HG02840 (cell line): ENCODE results near the gene CCDC54.
"Not testable (repeated sequence)": the region's sequence is repeated elsewhere in the genome, so short reads cannot be mapped to it uniquely, and the experiment has no call there.

Experiments
- ATAC-seq: cut with Tn5 transposase; IDR thresholded peaks from one replicate; pipeline ENCODE4 v1.9.1; 2021; ENCODE audit warnings: mild to moderate bottlenecking, moderate library complexity, moderate number of reproducible peaks; ENCODE audit not compliant: unreplicated experiment, low FRiP score

CCDC54 gene

GRCh38 chr3:107377151-107377550, at the start of gene CCDC54:
Gene CCDC54 (plus strand): TSS chr3:107377439. CDS start chr3:107377588, 149 bp downstream.
- no peak for ATAC-seq

GRCh38 chr3:107328069-107328468, 49.2 kb upstream of the CCDC54 start:
- ATAC-seq = no peak

DNA sequence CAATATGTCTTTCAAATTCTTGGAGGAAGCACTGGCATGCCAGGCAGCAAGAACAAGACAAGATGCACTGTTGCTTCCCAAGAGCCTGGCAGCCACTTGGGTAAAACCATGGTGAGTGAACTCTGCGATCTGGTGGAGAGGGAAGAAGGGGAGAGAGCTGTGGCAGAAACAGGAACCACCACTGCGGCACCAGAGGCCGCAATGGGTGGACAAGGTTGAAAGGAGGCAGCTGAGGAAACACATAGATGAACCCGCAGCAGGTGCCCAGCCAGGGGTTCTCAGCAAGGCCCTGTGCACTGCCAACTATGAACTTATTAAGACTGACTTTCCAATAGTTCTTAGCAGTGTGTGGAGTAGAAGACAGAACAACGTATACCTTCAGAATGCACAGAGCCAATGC, 48.2 kb upstream of the CCDC54 start:
- no peak for ATAC-seq

GRCh38 chr3:107339690-107340089, 37.5 kb upstream of the CCDC54 start:
- not testable (repeated sequence) for ATAC-seq

DNA sequence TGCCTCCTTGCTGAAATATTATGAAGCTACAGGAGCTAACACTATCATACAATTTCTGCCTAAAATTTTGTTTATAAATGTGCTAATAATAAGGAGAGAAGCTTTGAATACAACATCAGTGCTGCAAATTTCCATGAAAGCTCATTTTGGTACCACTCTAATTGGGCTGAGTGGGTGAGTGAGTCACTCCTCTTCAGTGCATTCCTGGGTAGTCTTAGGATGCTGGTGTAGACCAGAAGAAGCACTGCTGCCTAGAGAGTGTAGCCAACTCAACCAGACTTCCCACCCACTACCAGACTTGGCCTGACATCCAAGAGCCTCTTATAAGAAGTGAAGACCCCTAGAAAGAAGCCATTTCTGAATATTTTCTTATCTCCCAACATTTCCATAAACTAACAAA, 32.5 kb upstream of the CCDC54 start:
- ATAC-seq = no peak

- no peak for ATAC-seq
Measured at GRCh38 chr3:107345822-107346405, 31.3 kb upstream of the CCDC54 start.

DNA sequence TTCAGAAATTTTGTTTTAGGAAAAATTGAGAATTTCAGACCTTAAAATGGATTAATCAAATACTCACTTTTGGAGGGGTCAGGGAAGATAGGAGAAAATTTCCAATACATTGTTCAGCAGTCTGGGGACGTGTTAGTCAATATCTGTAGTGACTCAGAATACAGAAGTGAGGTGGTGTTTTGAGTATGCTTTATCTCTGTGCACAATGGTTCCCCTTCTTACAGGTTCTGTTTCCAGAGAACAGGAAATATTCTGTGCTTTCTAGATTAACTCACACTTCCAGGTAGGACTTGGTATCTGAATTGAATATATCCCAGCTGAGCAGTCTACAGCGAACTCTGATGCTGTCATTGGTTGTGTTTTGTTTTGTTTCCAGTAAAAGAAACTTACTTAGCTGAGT, 30.7 kb upstream of the CCDC54 start:
- no peak for ATAC-seq

DNA sequence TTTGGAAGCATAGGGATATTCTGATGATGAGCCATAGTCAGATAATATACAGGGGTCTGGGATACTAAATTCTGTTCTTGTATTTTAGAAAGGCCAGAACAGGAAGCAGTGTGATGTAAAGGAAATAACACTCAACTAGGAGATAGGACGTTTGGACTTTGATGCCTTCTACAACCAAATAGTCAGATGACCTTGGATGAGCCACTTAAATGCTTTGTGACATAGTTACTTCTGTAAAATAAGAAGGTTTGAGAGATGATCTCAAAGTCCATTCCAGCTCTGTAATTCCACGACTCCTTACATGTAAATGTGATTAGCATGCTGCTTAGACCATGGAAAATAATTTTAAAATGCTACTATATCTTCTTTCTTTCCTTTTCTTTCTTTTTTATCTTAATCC, 29.5 kb upstream of the CCDC54 start:
- no peak for ATAC-seq

GRCh38 chr3:107356706-107357105, 20.5 kb upstream of the CCDC54 start:
- no peak for ATAC-seq

DNA sequence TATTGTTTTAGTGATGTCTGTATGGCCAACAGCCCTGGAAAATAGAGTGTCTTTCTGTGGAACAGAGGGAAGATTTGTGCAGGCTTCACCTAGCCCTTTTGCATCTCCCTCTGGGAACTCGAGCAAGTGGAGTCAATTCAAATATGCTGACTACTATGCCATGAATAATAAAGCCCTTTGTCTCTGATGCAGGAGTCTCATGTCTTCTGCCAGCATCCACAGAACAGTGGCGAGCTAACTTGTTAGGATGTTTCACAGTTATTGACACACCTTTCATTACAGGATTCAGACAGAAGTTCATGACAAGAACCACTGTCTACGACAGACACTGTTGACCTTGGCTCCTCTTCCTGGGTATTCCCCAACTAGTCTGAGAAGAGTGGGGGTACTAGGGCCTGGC, 15.6 kb upstream of the CCDC54 start:
- ATAC-seq = no peak

DNA sequence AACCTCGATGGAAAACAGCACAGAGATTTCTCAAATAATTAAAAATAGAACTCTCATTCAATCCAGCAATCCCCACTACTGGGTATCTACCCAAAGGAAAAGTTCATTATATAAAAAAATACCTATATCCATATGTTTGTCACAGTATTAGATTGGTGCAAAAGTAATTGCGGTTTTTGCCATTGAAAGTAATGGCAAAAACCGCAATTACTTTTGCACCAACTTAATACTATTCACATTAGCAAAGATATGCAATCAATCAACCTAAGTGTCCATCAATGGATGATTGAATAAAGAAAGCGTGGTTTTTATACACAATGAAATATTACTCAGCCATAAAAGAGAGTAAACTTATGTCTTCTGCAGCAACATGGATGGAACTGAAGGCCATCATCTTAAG, 12.2 kb upstream of the CCDC54 start:
- ATAC-seq = no peak

- ATAC-seq = no peak
Measured at GRCh38 chr3:107366766-107367165, 10.5 kb upstream of the CCDC54 start.

DNA sequence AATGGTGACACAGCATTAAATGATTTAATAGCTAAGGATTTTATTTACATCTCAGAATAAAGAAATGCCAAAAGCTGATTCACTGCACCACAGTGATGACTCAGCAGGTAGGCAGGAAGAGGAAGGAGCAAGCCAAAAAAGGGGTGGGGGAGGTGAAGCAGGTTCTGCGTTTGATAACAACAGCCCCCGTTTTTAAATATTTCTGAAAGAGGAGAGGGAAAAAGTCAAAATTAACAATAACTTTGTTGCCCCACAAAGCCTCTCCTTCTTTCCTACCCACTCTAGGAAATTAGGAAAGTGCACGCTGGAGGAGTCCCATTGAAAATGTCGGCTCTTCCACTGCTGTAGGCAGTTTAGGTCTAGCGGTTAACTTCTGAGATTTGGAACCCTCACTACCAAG, 9.9 kb upstream of the CCDC54 start:
- ATAC-seq = no peak

GRCh38 chr3:107368654-107369398, 8.4 kb upstream of the CCDC54 start:
- ATAC-seq = no peak

DNA sequence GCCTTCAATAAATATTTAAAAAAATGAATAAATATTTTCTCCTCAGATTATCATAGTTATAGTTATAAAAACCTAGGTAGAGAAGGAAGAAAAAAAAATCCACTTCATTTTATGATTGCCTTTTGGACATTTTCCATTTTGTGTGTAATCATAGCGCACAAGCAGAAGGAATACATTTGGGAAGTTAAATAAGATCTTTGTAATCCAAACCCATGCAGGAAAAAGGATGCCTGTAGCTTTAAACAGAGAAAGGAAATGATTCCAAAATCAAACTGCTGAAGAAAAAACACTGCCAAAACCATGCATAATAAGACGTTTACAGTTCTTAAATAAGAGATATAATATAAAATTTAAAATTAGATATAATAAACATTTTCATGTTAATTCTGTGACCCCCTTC, 7.4 kb upstream of the CCDC54 start:
- no peak for ATAC-seq

GRCh38 chr3:107370907-107371306, 6.3 kb upstream of the CCDC54 start:
- ATAC-seq = no peak

- no peak for ATAC-seq
Measured at GRCh38 chr3:107372506-107372905, 4.7 kb upstream of the CCDC54 start.

DNA sequence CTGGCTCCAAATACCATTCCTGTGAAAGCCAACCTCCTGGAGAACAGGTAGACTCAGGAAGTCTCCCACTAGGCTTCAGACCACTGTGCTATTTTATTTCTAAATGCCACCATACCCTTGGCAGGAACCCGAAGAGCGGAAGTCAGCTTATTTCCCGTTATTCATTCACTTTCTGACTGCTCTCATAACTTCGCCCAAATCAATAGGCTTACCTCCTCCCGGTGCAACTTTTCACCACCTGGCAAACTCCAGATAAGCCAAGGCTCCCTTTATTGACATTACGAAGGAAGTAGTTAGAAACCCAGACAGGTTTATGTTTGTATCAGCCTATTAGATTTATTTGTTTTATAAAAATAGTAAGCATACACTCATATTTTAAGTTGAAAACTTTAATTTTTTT, 3.3 kb upstream of the CCDC54 start:
- no peak for ATAC-seq

DNA sequence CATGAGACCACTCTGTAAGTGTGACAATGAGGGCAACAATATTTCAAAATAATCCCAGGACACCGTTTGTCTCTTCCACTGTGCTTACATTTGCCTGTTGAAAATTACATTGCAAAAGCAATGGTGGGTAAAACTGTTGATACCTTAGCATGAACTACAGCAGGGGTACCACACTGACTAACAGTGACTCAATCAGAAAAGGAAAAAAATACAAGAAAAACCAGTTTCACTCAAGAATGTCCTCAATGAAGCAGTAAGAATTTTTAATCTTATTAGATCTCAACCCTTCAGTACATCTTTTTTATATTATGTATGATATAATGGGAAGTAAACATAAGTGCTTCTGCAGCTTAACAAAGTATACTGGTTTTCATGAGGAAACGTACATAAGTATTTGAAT, 1.6 kb upstream of the CCDC54 start:
- no peak for ATAC-seq

GRCh38 chr3:107382631-107383030, 5.4 kb downstream of the CCDC54 start:
- ATAC-seq = no peak

DNA sequence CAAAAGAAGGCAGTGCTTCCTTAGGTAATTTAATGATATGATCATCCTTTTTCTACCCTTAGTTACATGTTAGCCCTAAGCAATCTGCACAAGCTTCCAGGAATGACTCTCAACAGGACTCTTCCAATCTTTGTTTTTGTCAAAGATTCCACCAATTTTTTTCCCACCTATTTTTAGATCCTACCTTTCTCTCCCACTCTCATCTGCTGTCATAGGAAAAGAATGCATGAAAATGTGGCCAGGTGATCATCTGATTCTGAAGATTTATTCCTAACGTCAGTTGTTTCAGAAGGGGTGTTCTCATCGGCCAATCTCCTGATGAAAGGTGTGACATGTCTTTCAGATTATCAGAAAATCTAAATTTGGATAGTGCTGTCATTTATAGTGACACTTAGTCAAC, 7.2 kb downstream of the CCDC54 start:
- ATAC-seq = no peak

- no peak for ATAC-seq
Measured at GRCh38 chr3:107384907-107385306, 7.7 kb downstream of the CCDC54 start.
